GM12875 (cell line): ENCODE data around the gene ARL8A.
"Not testable (repeated sequence)": the region's sequence is repeated elsewhere in the genome, so short reads cannot be mapped to it uniquely, and the experiment has no call there.

Source experiments
- H3K4me3 ChIP-seq: one replicate; pipeline ENCODE4 v1.5.1; 2011; ENCODE audit warnings: low read depth, low read length, control low read depth
- TF ChIP-seq, protein P1 (sequence below): IDR thresholded peaks from 2 replicates; pipeline ENCODE4 v1.5.1; 2011; ENCODE audit warnings: low read depth, mild to moderate bottlenecking, control low read depth, inconsistent platforms, low read length, moderate library complexity, borderline replicate concordance; ENCODE audit not compliant: insufficient read depth

ARL8A gene

DNA sequence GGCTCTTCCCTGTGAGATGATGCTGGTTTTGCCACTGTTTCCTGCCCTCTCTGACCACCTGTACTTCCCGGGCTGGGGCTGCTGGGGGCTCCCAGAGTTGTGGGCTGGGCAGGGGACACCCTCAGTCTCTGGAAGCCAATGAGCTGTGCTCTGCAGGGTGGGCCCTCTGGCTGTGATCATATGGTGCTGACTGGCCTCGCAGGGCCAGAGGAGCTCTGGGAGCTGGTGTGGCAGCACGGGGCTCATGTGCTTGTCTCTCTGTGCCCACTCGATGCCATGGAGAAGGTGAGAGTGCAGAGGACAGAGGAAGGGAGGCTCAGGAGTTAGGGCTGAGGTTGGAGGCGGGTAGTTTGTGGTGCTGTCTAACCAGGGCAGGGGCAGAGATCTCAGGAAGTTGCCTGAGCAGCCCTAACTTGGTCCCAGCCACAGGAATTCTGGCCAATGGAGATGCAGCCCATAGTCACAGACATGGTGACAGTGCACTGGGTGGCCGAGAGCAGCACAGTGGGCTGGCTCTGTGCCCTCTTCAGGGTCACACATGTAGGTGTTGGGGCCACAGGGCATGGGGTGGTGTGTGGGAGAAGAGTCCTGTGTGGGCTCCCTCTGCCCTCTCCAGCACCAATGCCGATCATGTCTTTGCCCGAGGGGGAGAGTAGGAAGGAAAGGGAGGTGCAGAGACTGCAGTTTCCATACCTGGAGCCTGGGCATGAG lies 43.3 kb upstream of the ARL8A start:
- H3K4me3 ChIP-seq = no peak overlapping the region
- TF ChIP-seq, protein P1, sequence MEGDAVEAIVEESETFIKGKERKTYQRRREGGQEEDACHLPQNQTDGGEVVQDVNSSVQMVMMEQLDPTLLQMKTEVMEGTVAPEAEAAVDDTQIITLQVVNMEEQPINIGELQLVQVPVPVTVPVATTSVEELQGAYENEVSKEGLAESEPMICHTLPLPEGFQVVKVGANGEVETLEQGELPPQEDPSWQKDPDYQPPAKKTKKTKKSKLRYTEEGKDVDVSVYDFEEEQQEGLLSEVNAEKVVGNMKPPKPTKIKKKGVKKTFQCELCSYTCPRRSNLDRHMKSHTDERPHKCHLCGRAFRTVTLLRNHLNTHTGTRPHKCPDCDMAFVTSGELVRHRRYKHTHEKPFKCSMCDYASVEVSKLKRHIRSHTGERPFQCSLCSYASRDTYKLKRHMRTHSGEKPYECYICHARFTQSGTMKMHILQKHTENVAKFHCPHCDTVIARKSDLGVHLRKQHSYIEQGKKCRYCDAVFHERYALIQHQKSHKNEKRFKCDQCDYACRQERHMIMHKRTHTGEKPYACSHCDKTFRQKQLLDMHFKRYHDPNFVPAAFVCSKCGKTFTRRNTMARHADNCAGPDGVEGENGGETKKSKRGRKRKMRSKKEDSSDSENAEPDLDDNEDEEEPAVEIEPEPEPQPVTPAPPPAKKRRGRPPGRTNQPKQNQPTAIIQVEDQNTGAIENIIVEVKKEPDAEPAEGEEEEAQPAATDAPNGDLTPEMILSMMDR = no peak

- no peak overlapping the region for H3K4me3 ChIP-seq
- TF ChIP-seq, protein P1 = no peak
Measured at GRCh38 chr1:202187041-202187671, 42.6 kb upstream of the ARL8A start.

DNA sequence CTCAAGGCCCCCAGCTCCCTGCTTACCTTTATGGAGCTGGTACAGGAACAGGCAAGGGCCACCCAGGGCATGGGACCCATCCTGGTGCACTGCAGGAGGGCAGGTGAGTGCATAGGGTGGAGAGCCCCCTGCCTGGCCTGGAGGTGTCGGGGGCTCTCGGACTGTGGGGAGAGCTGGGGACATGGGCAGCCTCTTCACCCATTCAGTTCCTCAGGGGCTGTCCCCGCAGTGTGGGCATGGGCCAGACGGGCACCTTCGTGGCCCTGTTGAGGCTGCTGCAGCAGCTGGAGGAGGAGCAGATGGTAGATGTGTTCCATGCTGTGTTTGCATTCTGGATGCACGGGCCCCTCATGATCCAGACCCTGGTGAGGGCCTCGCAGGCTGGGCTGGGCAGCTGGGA lies 41.8 kb upstream of the ARL8A start:
- TF ChIP-seq, protein P1 = no peak
- H3K4me3 ChIP-seq = no peak overlapping the region

DNA sequence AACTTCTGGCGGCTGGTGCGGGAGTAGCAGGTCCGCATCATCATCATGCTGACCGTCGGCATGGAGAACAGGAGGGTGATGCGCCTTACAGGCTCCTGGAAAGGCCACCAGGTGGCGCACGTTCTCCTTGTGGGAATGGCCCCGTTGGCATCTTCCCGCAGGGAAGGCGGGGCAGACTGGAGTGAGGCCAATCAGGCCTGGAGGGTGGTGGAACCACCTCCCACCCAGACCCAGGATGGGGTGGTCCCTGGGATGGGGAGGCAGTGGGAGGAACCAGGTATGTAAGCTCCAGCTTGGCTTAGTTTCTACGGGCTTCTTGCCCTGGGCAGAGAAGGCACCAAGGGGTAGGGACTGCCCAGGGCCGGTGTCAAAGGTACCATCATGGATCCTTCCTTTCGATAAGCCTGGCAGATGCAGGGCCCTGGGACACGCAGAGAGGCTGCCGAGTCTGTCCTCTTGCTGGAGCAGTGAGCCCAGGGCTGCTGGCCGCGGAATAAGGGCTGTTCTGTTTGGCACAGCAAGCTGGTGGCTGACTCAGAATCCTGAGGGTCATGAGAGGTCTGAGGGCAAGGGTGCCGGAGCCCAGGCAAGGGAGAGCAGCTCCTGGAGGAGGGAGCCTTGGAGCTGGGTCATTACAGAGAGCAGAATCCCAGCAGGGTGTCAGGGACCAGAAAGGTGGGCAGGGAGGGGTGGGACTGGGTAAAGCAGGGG lies 40.4 kb upstream of the ARL8A start:
- no peak overlapping the region for H3K4me3 ChIP-seq
- TF ChIP-seq, protein P1 = peak; percentile 92

GRCh38 chr1:202182040-202182877 lies 37.7 kb upstream of the ARL8A start:
- TF ChIP-seq, protein P1 = no peak
- H3K4me3 ChIP-seq = no peak overlapping the region

GRCh38 chr1:202181586-202181985 lies 37.0 kb upstream of the ARL8A start:
- no peak overlapping the region for H3K4me3 ChIP-seq
- TF ChIP-seq, protein P1 = no peak

- not testable (repeated sequence) for H3K4me3 ChIP-seq
Measured at GRCh38 chr1:202180751-202181139, 36.2 kb upstream of the ARL8A start.
